WI38 (cell line): ENCODE measurements around the gene COA3.
A peak's percentile ranks its signal among the peaks of the same experiment; 100 is the strongest.

Source experiments
- H3K4me3 ChIP-seq: 2 replicates; pipeline ENCODE4 v1.5.1; 2011; ENCODE audit warnings: low read depth, mild to moderate bottlenecking, control low read depth, low read length
- CTCF ChIP-seq: IDR thresholded peaks from 2 replicates; pipeline ENCODE4 v1.5.1; 2012; ENCODE audit warnings: low read depth, mild to moderate bottlenecking, control low read depth, low read length

COA3 gene

GRCh38 chr17:42797067-42798007 is 1.2 kb downstream of the COA3 start:
- H3K4me3 ChIP-seq = peak overlapping the region; percentile 90
- no peak for TF ChIP-seq CTCF

- no peak for TF ChIP-seq CTCF
- no peak overlapping the region for H3K4me3 ChIP-seq
Observed at GRCh38 chr17:42796066-42796758, 2.3 kb downstream of the COA3 start.

GRCh38 chr17:42795465-42795864 is 3.0 kb downstream of the COA3 start:
- H3K4me3 ChIP-seq = no peak overlapping the region
- TF ChIP-seq CTCF = no peak

DNA sequence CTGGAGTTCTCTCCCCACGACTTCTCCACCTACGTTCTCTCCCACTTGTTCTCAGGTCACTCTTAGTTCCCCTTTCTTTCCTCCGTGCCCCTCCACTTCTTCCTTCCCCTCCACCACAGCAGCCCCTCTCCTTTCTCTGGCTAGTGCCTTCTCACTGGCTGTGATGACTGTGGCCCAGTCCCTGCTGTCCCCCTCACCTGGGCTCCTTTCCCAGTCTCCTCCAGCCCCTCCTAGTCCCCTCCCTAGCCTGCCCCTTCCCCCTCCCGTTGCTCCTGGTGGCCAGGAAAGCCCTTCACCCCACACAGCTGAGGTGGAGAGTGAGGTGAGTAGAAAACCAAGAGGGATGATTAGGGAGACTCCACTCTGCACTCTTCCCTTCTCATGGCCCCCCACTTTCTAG is 3.4 kb downstream of the COA3 start:
- no peak overlapping the region for H3K4me3 ChIP-seq
- TF ChIP-seq CTCF = no peak

DNA sequence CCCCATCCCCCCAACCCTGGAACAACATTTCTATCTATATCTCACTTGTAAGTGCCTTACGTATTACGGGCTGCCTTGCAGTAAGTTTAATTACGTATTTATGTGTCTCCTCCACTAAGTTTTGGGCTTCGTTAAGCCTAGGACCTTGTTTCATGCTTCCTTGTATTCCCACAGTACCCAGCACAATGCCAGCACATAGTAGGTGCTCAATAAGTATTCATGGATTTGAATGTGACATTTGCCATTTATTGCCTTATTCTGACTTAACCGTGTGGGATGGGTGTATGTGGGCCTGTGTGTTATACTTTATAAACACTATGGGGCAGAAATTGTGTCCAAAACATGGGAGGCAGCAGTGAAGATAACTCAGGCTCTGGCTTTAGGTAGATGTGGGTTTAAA is 6.0 kb downstream of the COA3 start:
- TF ChIP-seq CTCF = no peak
- no peak overlapping the region for H3K4me3 ChIP-seq

DNA sequence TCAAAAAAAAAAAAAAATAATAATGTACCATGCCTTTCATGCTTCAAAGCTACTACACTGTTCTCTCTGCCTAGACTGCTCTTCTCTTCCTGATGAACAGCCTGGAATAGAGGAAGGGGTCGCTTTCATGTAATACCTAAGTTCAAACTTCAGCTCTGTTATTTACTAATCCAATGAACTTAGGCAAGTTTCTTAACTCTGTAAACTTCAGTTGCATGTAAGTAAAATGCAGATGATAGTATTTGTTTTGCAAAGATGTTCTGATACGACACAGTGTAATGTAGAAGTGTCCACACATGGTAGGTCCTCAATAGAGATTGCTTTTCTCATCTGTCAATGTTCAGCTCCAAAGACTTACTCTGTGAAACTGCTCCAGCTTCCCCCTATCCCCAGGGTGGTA is 6.6 kb downstream of the COA3 start:
- H3K4me3 ChIP-seq = no peak overlapping the region
- no peak for TF ChIP-seq CTCF

- no peak for TF ChIP-seq CTCF
- no peak overlapping the region for H3K4me3 ChIP-seq
Observed at GRCh38 chr17:42787266-42787665, 11.2 kb downstream of the COA3 start.
